GM21723 (cell line): ENCODE results near the gene ZNF783.
"Not testable (repeated sequence)": the region's sequence is repeated elsewhere in the genome, so short reads cannot be mapped to it uniquely, and the experiment has no call there.

Experiments used
- ATAC-seq: cut with Tn5 transposase; IDR thresholded peaks from one replicate; pipeline ENCODE4 v1.9.1; 2021; ENCODE audit warnings: mild to moderate bottlenecking, moderate library complexity; ENCODE audit not compliant: unreplicated experiment

Gene ZNF783

DNA sequence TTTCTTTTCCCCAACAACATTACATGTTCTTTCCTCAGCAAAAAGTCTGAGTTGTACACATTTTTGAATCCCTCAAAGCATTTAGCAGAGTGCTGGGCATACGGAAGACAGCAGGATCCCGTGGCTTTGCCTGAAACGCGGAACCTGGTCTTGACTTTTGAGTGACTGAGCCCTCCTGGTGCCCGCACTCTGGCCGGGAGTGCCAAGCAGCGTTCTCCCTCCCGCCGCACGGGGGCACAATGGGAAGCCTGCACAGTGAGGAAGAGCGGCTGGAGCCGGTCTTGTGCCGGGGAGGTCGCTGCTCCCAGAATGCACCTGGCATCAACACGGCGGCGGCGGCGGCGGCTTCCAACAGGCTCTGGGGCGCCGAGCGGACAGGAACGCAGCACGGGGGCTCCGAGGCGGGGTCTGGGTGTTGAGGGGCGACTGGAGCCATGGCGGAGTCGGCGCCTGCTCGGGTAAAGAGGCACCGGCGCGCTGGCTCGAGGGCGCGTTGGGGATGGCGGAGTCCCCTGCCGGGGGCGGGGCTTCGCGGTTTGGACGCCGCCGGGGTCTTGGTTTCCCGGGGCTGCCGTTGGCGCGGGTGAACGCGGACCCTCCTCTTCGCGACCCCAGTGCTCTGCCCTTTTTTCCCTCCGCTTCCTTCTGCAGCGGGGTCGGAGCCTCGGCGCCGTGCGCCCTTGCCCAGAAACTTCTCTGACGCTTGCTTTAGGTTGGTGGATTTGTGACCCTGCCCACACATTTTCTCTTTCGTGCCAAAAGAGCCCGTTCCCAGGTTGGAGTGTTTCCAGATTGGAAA is 22.5 kb upstream of the ZNF783 start, which contains the start of gene ZNF212:
Gene ZNF212 (plus strand): TSS at position 307 of the 799 bp plus-strand sequence. CDS start 128 bp downstream, at position 435.
- peak; percentile 99 for ATAC-seq

DNA sequence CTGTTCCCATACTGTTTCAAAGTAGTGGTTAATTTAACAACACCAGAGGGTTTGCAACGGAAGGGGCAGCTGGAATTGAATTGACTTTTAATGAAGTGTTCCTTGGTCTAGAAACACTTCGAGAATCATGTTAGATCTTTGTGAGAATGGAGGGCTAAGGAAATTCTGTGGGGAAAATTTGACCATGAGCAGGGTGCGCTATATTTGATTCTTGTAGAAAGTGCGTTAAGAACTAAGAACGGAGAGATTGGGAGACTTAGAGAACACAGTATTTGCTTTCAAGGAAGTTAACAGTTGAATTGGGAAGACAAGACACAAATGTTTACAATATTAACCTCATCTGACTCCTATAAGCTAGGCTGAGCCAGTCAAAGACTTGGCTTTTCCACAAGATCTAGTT is 21.4 kb upstream of the ZNF783 start:
- no peak for ATAC-seq

DNA sequence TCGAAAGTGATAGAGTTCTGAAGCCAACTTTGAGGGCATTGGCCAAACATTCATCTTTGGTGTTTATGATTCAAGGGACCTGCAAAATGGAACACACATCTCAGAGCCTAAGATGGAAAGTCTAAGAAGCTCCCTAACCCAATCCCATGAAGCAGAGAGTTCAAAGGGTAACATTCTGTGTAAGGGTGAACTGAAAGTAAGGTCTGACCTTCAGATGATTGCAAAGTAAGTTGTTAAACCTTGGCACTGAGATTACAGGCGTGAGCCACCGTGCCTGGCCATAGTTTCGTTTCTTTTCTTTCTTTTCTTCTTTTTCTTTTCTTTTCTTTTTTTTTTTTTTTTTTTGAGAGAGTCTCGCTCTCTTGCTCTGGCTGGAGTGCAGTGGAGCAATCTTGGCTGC is 20.3 kb upstream of the ZNF783 start:
- no peak for ATAC-seq

DNA sequence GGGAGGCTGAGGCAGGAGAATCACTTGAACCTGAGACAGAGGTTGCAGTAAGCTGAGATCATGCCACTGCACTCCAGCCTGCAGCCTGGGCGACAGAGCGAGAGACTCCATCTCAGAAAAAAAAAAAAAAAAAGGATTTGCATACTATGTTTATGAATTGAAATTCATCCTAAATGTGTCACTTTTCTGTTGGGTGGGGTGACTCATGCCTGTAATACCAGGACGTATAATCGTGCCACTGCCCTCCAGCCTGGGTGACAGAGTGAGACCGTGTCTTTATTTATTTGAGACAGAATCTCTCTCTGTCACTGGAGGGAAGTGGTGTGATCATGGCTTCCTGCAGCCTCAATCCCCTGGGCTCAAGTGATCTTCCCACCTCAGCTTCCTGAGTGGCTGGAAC is 16.8 kb upstream of the ZNF783 start:
- ATAC-seq, result peak; percentile 58

DNA sequence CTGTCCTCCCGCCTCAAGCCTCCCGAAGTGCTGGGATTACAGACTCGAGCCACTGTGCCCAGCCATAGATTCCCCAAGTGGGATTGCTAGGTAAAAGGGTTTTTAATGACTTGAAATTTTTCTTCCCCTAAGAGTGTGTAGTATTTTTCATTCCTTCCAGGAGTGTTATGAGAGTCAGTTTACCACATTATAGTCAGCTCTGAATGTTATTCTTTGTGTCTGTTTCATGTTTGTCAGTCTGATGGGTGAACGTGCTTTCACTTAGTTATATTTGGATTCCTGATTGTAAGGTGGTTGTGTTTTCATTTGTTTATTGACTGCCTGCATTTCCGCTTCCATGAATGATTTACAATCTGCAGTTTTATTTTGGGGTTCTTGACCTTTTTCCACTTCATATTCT is 16.3 kb upstream of the ZNF783 start:
- ATAC-seq, result peak; percentile 24

DNA sequence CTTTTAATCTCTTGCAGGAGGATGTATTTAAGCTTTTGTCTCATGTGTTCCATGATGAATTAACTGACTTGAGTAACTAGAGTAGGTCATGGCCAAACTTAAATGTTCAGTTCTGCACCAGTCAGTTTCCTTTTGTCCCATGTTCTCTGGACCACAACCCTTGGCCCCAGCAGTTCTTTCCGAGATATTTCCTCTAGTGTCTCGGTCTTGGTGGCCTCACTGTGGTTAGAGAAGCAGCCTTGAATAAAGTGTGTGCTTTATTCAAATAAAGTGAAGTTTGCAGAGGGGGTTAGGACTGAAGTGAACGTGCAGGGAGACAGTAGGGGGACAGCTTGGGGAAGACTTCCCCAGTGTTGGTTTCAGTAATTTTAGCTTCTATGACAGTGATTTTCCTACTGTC is 13.2 kb upstream of the ZNF783 start:
- peak; percentile 41 for ATAC-seq

DNA sequence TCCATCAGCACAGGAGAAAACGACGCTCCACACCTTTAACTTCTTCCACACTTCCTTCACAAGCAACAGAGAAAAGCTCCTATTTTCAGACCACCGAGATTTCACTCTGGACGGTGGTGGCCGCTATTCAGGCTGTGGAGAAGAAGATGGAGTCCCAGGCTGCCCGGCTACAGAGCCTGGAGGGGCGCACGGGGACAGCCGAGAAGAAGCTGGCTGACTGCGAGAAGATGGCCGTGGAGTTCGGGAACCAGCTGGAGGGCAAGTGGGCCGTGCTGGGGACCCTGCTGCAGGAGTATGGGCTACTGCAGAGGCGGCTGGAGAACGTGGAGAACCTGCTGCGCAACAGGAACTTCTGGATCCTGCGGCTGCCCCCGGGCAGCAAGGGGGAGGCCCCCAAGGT is 11.8 kb upstream of the ZNF783 start:
- ATAC-seq, result not testable (repeated sequence)

DNA sequence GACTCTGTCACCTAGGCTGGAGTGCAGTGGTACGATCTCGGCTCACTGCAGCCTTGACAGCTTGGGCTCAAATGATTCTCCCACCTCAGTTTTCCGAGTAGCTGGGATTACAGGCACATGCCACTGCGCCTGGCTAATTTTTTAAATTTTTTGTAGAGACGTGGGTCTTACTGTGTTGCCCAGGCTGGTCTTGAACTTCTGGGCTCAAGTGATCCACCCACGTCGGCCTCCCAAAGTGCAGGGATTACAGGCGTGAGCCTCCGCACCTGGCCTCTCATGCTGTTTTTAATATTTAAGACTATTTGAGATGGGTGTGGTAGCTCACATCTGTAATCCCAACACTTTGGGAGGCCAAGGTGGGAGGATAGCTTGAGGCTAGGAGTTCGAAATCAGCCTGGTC is 10.5 kb upstream of the ZNF783 start:
- ATAC-seq, result not testable (repeated sequence)

DNA sequence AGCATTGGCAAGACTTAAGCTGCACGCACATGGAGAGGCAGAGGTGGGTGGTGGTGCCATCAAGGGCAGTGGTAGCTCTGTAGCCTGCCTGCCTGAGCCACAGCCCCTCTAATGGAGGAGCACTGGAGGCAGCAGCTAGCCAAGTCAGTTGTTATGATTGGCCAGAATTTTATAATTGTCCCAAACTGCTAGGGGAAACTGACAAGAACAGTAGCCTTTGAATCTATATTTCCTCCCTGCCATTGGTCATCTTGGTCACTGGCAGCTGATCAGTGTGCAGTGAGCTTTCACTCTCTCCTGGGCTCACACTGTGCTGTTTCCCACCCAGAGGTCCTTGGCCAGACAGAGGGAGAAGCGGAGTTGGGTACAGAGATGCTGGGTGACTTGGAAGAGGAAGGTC is 9.6 kb upstream of the ZNF783 start:
- no peak for ATAC-seq

DNA sequence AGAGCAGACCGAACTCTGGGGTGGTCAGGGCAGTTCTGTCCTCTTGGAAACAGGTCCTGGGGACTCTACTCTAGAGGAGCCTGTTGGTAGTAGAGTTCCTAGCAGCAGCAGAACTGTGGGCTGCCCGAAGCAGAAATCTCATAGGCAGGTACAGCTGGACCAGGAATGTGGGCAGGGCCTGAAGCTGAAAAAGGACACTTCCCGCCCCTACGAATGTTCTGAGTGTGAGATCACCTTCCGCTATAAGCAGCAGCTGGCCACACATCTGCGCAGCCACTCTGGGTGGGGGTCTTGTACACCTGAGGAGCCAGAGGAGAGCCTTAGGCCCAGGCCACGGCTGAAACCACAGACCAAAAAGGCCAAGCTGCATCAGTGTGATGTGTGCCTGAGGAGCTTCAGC is 8.3 kb upstream of the ZNF783 start:
- no peak for ATAC-seq

DNA sequence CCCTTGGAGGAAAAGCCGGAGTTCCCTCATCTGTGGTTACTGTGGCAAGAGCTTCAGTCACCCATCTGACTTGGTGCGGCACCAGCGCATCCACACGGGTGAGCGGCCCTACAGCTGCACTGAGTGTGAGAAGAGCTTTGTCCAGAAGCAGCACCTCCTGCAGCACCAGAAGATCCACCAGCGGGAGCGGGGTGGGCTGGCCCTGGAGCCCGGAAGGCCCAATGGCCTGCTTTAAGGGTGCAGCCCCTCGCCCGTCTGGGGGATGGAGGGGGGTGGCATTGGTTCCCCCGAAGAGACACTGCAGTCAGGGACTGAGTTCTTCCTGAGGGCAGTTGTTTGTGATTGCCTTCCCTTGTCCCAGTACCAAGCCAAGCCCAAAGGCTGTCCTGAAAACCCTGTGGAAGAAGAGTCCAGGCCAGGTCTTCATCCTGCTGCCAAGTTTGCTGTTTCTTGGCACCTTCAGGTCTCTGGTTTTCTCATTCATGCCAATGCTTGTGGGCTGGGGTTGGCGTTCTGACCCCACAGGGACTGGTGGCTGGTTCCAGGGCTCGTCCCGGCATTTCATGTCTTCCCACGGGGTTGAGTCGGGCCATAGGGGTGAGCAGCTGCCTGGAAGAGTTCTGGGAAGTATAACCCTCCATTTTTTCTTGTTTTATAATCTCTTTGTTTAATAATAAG is 7.7 kb upstream of the ZNF783 start:
- ATAC-seq, result no peak

DNA sequence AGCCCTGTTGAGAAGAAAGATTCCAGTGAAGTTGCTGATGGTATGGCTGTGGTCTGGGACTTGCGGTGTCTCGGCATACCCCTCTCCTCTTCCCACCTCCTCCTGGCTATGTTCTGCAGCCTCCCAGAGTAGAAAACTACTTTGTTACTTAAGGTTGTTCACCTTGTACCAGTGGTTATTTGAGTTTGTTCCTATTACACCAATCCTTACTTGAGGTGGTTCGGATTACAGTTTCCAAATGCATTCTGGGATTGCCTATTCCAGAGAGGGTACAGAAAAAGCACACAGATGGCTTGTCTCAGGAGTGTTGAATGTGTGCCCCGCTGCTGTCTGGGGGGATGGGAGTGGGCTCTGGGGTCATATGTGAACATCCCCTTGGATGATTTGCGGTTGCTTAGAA is 6.8 kb upstream of the ZNF783 start:
- no peak for ATAC-seq

DNA sequence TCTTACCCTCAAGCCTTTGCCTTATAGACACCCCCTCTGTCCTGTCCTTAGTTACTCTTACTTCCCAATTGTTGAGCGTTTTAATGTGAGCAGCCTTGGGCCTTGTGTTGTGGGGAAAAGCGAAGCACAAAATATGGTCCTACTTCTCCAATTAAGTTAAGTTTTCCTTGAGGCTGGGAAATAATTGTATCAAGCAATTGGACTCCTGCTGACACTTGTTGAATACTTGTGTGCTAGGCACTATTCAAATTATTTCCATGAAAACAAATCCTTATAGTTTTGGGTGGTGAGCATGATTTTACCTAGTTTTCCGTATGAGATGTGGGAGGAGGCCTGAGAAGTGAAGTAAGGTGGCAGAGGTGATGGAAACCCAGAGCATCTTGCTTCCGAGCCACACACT is 5.4 kb upstream of the ZNF783 start:
- ATAC-seq, result no peak

DNA sequence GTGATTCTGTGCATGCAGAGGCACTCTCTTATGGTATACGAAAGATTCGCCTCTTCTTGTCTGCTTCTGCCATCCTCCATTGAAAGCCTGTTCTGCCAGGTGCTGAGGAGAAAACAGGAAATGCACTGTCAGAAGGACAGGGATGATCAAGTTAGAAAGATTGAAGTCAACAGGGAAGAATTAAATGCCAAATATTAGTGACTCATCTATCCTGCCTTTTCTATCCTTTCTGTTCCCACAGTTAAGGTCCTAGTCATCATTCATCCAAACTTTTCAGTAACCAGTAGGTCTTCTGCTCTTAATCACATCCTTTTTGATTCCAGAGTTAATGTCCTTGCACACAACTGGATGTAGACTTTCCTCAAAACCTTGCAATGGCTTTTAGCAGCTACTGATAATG is 4.8 kb upstream of the ZNF783 start:
- no peak for ATAC-seq

DNA sequence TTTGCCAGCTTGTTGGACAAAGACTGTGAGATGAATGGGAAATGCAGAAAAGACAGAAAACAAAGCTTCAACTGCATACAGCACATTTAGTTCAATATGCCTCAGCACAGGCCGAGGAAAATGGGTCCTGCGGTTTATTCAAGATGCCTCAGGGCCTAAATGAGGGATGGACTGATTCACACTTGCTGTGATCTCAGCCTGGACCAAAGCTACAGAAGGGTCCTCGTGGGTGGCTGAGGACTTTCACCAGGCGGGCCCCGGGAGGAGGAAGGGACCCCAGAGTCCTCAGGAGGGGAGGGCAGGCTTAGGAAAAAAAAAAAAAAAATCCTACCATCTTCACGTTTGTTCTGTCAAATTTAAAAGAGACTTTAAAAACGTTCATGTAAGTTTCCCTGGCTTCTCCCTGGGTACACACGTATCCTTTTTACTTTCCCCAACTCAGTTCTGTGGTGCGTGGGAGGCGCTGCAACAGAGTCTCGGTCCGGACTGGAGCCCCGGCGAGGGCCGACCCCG is 624 bp upstream of the ZNF783 start:
- peak; percentile 18 for ATAC-seq

DNA sequence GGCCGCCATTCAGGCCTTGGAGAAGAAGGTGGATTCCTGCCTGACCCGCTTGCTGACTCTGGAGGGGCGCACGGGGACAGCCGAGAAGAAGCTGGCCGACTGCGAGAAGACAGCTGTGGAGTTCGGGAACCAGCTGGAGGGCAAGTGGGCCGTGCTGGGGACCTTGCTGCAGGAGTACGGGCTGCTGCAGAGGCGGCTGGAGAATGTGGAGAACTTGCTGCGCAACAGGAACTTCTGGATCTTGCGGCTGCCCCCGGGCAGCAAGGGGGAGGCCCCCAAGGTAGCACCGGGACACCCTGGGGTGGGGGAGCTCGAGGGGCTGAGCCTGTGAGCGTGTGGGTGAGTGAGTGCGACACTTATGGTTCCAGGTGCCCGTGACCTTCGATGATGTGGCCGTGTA is 4.5 kb downstream of the ZNF783 start:
- no peak for ATAC-seq

DNA sequence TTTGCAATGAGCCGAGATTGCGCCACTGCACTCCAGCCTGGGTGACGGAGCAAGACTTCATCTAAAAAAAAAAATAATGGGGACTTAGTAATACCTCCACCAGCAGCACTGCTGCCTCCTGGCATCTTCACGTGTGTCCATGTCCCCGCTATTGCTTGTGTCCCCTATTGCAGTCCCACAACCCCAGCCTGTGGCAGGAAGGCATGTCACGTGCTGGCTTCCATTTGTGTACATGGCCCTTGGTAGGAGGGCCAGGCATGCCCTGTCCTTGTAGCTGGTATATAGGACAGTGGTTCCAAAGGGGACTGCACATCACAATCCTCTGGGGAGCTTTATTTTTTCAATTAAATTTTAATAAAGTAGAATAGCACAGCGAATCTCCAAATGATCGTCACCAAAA is 5.7 kb downstream of the ZNF783 start:
- ATAC-seq, result no peak

DNA sequence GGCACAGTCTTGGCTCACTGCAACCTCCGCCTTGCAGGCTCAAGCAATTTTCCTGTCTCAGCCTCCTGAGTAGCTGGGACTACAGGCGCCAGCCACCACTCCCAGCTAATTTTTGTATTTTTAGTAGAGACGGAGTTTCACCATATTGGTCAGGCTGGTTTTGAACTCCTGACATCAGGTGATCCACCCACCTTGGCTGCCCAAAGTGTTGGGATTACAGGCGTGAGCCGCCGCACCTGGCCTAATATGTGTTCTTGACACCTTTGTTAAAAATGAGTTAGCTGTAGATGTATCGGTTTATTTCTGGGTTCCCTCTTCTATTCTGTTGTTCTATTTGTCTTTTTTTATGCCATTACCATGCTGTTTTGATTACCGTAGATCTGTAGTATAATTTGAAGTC is 12.4 kb downstream of the ZNF783 start:
- not testable (repeated sequence) for ATAC-seq

DNA sequence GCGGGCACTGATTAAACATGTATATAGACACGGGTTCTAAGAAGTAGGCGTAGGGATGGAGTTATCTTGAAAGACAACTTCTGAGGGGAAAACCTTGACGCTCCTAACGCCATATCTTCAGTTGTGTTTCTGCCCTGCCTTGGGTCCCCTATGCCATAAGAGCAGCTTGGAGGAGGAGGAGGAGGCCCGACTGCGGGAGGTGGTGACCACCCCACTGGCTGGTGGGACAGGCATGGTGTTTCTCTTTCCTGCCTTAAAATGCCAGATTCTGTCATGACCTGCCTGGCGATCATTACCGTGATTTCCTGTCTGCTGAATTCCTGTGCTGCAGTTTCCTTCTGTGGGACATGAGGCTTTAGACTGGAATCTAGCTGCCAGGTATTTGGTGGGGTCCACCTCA is 15.9 kb downstream of the ZNF783 start:
- no peak for ATAC-seq

DNA sequence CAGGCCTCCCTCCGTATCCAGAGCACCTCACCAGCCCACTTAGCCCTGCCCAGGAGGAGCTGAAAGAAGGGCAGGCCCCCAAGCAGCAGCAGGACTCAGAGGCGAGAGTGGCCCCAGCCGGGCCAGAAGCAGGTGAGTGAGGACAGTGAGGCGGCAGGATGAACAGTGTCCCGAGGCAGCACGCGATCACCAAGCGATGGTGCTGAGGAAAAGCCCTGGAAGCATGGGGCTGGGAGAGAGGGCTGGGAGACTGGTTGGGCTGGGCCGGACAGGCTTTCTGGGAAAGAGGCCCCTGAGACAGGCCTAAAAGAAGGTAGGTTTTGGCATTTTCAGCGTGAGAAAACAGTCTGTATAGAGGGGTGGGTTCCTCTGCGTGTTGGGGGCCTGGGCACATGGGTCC is 16.4 kb downstream of the ZNF783 start:
- ATAC-seq, result no peak

DNA sequence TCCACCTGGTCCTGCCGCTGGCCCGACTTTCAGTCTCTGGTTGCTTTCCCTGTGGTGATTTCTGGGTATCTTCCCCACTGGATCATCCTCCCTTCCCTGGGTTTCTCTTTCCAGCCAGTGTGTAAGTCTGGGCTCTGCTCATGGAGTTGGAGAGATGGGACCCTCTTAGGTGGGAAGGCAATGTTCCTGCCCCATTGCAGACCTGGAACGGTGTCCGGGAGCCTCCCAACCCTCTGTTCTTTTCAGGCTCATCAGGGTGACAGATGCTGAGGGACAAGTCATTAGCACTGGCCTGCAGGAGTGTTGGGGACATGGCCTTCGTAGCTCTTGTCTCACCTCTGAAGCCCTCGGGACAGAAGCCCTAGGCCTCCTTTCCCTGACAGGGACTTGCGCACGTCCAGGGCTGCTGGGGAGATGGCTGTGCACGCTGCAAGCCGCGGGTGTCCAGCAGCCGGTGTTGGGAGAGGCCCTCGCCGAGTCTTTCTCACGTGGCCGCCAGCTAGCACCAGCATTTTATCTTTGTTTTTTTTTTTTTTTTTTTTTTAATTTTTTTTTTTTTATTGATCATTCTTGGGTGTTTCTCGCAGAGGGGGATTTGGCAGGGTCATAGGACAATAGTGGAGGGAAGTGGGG is 17.2 kb downstream of the ZNF783 start:
- no peak for ATAC-seq

DNA sequence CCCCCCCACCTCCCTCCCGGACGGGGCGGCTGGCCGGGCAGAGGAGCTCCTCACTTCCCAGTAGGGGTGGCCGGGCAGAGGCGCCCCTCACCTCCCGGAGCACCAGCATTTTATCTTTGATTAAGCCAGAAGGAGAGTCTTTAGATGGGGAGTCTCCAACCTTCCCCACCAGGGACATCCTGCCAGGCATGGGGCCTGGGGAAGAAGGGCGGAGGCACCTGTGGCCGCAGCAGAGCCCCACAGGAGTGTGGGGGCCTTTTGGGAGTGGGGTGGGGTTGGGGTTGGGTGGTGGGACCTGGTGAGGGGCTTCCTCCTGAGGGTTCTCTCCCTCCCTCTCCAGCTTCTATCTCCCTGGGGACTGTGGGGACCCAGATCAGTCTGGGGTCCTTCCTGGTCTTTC is 18.2 kb downstream of the ZNF783 start:
- ATAC-seq, result no peak
